HEK293T (cell line): Measurements from ENCODE around the gene SERPINB5.

Experiments
- CTCF ChIA-PET: fragments of 350-600 bp; formaldehyde crosslinking; extraction: SDS; loops from one replicate; lab custom pipeline; 2021; ENCODE audit warnings: antibody characterized with exemption, inconsistent platforms; lab: Yijun Ruan, JAX
- POLR2A ChIA-PET: fragments of 350-600 bp; formaldehyde crosslinking; extraction: SDS; loops from one replicate; lab custom pipeline; 2020; ENCODE audit warnings: antibody characterized with exemption, inconsistent platforms; lab: Yijun Ruan, JAX
- DNase-seq: peaks from one replicate; pipeline ENCODE4 v3.0.0; 2012; ENCODE audit warnings: mixed read lengths; ENCODE audit errors: extremely low spot score
- ARNT ChIP-seq: fragments of 450-650 bp; IDR thresholded peaks from 2 replicates; pipeline ENCODE4 v1.6.1; 2017; ENCODE audit warnings: mild to moderate bottlenecking
- BHLHE40 ChIP-seq: fragments of 450-650 bp; IDR thresholded peaks from 2 replicates; pipeline ENCODE4 v1.6.1; 2016; ENCODE audit warnings: mild to moderate bottlenecking, moderate library complexity, borderline replicate concordance
- CTBP1 ChIP-seq: fragments of 450-650 bp; IDR thresholded peaks from 2 replicates; pipeline ENCODE4 v1.6.1; 2016; ENCODE audit warnings: borderline replicate concordance
- ELF4 ChIP-seq: fragments of 450-650 bp; IDR thresholded peaks from 2 replicates; pipeline ENCODE4 v1.6.1; 2017; ENCODE audit warnings: antibody characterized with exemption
- FOXA1 ChIP-seq: fragments of 450-650 bp; IDR thresholded peaks from 2 replicates; pipeline ENCODE4 v1.6.1; 2016; ENCODE audit warnings: mild to moderate bottlenecking
- FOXK2 ChIP-seq: fragments of 450-650 bp; IDR thresholded peaks from 2 replicates; pipeline ENCODE4 v1.6.1; 2016; ENCODE audit warnings: mild to moderate bottlenecking
- FOXM1 ChIP-seq: fragments of 450-650 bp; IDR thresholded peaks from 2 replicates; pipeline ENCODE4 v1.6.1; 2017; ENCODE audit warnings: mild to moderate bottlenecking, borderline replicate concordance
- HDGF ChIP-seq: fragments of 450-650 bp; IDR thresholded peaks from 2 replicates; pipeline ENCODE4 v1.6.1; 2017; ENCODE audit warnings: antibody characterized with exemption, borderline replicate concordance
- L3MBTL2 ChIP-seq: fragments of 450-650 bp; conservative IDR thresholded peaks from 2 replicates; pipeline ENCODE4 v1.6.1; 2016; ENCODE audit warnings: mild to moderate bottlenecking
- LEF1 ChIP-seq: fragments of 450-650 bp; IDR thresholded peaks from 2 replicates; pipeline ENCODE4 v1.6.1; 2017; ENCODE audit warnings: mild to moderate bottlenecking, borderline replicate concordance
- NFRKB ChIP-seq: fragments of 450-650 bp; IDR thresholded peaks from 2 replicates; pipeline ENCODE4 v1.6.1; 2016; ENCODE audit warnings: mild to moderate bottlenecking, moderate library complexity
- SP1 ChIP-seq: fragments of 450-650 bp; IDR thresholded peaks from 2 replicates; pipeline ENCODE4 v1.6.1; 2017
- SUZ12 ChIP-seq: fragments of 450-650 bp; IDR thresholded peaks from 2 replicates; pipeline ENCODE4 v1.6.1; 2016; ENCODE audit warnings: mild to moderate bottlenecking
- TARDBP ChIP-seq: fragments of 450-650 bp; IDR thresholded peaks from 2 replicates; pipeline ENCODE4 v1.6.1; 2016
- ZNF384 ChIP-seq: fragments of 450-650 bp; IDR thresholded peaks from 2 replicates; pipeline ENCODE4 v1.6.1; 2016
- TF ChIP-seq, protein P1 (sequence below): fragments of 450-650 bp; IDR thresholded peaks from 2 replicates; pipeline ENCODE4 v1.6.1; 2016

The SERPINB5 gene

DNA sequence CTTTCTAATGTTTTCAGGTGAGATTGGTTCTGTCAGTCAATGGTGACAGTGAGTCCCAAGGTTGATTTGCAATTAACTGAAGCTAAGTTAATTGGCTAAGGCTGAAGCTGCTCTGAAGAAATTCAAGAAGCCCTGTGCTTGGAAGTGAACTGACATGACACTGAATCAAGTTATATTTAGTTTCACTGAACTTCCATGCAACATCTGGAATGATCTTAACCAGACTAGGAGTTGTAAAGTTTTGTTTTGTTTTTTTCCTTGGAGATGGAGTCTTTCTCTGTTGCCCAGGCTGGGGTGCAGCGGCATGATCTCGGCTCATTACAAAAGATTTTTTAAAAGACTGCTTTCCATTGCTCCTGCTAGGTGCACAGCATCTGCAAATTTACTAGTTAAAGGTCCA, 11.4 kb downstream of the SERPINB5 start:
- no peak for DNase-seq
- TF ChIP-seq ARNT: no peak
- no peak for TF ChIP-seq CTBP1
- no peak for TF ChIP-seq NFRKB
- no peak for TF ChIP-seq ELF4
- no peak for TF ChIP-seq HDGF
- TF ChIP-seq FOXA1: no peak
- no peak for TF ChIP-seq BHLHE40
- no peak for TF ChIP-seq SP1
- TF ChIP-seq FOXK2: no peak
- CTCF ChIA-PET: interaction anchor here (1.0 kb wide), 1 partner anchor 531 kb away, joined by 4 read pairs; no protein-coding TSS in a partner anchor
- POLR2A ChIA-PET: no interaction called here

DNA sequence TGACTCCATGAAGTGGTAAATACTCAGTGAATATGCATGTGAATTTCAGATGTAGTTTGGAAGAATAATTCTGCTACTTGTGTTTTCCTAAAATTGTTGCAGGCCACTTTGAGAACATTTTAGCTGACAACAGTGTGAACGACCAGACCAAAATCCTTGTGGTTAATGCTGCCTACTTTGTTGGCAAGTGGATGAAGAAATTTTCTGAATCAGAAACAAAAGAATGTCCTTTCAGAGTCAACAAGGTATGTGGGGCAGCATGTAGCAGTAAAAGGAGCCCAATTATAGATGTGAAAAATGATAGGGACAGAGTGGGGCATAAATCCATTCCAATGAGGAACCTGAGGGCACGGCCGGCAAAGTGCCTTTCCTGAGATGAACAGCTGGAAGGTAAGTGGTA, 16.1 kb downstream of the SERPINB5 start:
- ChIA-PET POLR2A (no interaction called here), CTCF (no interaction called here)
- TF ChIP-seq SP1 (no peak), HDGF (no peak), TARDBP (no peak), L3MBTL2 (no peak), CTBP1 (no peak), FOXM1 (no peak), NFRKB (no peak), SUZ12 (no peak), ARNT (no peak), FOXK2 (no peak), LEF1 (no peak), FOXA1 (no peak), ZNF384 (no peak), BHLHE40 (no peak), ELF4 (no peak)
- TF ChIP-seq, protein P1, sequence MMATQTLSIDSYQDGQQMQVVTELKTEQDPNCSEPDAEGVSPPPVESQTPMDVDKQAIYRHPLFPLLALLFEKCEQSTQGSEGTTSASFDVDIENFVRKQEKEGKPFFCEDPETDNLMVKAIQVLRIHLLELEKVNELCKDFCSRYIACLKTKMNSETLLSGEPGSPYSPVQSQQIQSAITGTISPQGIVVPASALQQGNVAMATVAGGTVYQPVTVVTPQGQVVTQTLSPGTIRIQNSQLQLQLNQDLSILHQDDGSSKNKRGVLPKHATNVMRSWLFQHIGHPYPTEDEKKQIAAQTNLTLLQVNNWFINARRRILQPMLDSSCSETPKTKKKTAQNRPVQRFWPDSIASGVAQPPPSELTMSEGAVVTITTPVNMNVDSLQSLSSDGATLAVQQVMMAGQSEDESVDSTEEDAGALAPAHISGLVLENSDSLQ: no peak
- DNase-seq: no peak

DNA sequence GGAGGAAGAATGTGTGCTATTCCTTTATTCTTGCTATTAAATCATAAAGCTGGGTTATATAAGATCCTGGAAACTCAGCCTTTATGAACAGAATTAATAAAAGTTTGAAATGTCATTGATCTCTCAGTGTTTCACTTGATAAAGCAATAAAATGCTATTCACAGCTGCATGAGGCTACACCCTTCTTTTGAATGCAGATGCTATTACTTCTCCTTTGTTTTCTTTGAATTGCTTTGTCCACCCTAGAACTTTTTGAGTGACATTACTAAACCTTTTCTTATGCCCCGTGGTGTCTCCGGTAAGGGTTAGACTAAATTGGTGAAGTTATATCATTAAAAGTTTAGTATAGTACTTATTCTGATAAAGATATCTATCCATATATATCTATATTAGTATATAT, 18.9 kb downstream of the SERPINB5 start:
- DNase-seq: no peak
- ChIA-PET POLR2A (no interaction called here), CTCF (no interaction called here)
- TF ChIP-seq CTBP1 (no peak), FOXK2 (no peak)

DNA sequence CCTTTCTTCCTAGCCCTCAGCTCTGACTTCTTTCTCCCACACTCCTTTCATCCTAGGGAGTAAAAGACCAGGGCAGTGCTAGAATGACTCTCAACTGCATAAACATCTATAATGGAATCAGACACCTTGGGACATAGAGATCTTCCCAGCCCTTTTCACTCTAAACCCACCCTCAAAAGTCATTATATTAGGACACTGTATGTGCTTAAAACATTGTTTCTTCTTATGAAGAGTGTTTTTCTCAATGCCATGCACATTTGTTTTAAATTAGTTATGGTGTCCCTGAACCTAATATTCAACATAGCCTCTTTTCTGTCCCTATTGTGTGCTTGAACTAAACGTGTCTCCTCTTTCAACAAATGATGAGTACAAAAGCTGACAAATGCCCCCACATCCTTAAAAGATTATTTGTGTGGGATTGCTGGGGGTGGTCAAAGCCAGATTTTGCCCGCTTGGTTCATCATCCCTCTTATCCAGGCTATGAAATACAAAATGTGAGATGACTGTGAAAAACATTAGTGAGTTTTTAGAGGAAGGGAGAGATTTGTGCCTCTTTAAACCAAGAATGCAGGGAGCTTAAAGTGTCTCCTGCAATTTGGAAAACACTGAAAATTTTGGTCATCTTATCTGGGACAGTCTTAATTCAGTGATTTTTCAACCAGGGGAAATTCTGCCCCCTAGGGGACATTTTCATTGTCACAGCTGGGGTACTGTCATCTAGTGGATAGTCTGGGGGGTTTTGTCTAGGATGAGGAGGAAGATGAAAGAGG, 29.0 kb downstream of the SERPINB5 start:
- TF ChIP-seq, protein P1: no peak
- no peak for TF ChIP-seq LEF1
- TF ChIP-seq CTBP1: no peak
- no peak for TF ChIP-seq SUZ12
- TF ChIP-seq ZNF384: no peak
- TF ChIP-seq ARNT: no peak
- TF ChIP-seq ELF4: no peak
- no peak for TF ChIP-seq HDGF
- no peak for TF ChIP-seq FOXK2
- TF ChIP-seq TARDBP: no peak
- peak; percentile 32 for DNase-seq
- ChIA-PET CTCF (interaction anchor here (0.9 to 1.1 kb wide), 2 partner anchors 30 to 71 kb away, joined by 3 read pairs; no protein-coding TSS in a partner anchor), POLR2A (no interaction called here)

DNA sequence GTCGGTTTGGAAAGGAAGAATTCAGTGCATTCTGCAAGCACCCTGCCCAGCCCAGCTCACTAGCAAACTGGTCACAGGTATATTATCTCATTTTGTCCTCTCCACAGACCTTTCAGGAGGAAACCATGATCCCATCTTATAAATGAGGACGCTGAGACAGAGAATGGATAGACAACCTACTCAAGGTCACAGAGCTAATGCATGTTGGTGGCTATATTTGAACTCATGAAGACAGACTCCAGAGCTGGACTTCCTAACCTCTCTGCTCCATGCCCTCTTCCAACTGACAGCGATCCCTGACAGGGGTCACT, 29.5 kb downstream of the SERPINB5 start:
- ChIA-PET POLR2A (no interaction called here), CTCF (interaction anchor here (0.6 to 1.1 kb wide), 3 partner anchors 30 to 488 kb away, joined by 3 read pairs; no protein-coding TSS in a partner anchor)
- no peak for DNase-seq
- no peak for TF ChIP-seq BHLHE40
- TF ChIP-seq L3MBTL2: no peak
- no peak for TF ChIP-seq FOXM1
- TF ChIP-seq FOXA1: no peak
- no peak for TF ChIP-seq TARDBP
- TF ChIP-seq SP1: no peak
- no peak for TF ChIP-seq NFRKB
- no peak for TF ChIP-seq SUZ12

DNA sequence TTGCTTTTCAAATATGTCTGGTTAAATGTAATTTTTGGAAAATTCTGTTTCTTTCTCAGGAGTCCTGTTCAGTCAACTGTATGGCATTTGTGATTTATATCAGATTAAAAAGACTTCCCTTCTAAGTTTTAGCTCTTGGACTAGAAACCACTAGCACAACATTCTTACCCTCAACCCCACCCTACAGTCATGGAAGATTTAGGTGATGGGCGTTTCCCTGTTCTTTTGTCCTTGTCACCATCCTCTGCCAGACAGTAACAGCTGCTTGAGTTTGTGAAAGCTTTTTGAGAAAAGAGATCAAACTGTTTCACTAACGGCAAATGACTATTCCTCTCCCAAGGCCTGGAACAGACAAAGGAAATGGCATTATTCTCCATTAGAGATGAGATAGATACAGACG, 31.8 kb downstream of the SERPINB5 start:
- CTCF ChIA-PET: interaction anchor here (1.9 kb wide), 1 partner anchor 10 kb away, joined by 5 read pairs; no protein-coding TSS in a partner anchor
- DNase-seq: no peak
- POLR2A ChIA-PET: no interaction called here
- no peak for TF ChIP-seq LEF1
- TF ChIP-seq NFRKB: no peak
- TF ChIP-seq CTBP1: no peak
- TF ChIP-seq FOXA1: no peak
- no peak for TF ChIP-seq FOXM1
- no peak for TF ChIP-seq BHLHE40
- no peak for TF ChIP-seq HDGF
- TF ChIP-seq, protein P1: no peak
- no peak for TF ChIP-seq ELF4
- TF ChIP-seq SUZ12: no peak
- no peak for TF ChIP-seq L3MBTL2
- no peak for TF ChIP-seq ARNT
- no peak for TF ChIP-seq TARDBP
- no peak for TF ChIP-seq FOXK2
- no peak for TF ChIP-seq SP1
- no peak for TF ChIP-seq ZNF384
